Measurements from ENCODE around the gene MATN1. TPM values are rescaled to one million over a fixed set of nuclear protein-coding genes. Genes with fewer than 3 reads are reported as not detected.
"Not testable (repeated sequence)": the region's sequence is repeated elsewhere in the genome, so short reads cannot be mapped to it uniquely, and the experiment has no call there.

The MATN1 gene
- total RNA-seq (2021; fragmentation: NEBNext Ultra II Directional; extraction: Animal tissue kit (Norgen Biotek cat#: 25700)) = under 1 TPM in 1 of 6 experiments, not detected in 5; 0.06 TPM
- long read RNA-seq = 0 reads

GRCh38 chr1:30723331-30723755, at the start of gene MATN1:
TSS of gene MATN1 (minus strand) at chr1:30723585. CDS start at chr1:30723551, 34 bp downstream.
- no peaks in the 10 kb centered on the region for H3K36me3 Mint-ChIP-seq (ENCODE audit: low read depth)
- no peak for TF ChIP-seq CTCF (IDR thresholded peaks at IDR 0.05)

GRCh38 chr1:30771005-30771404, 47.6 kb upstream of the MATN1 start:
- H3K4me3 Mint-ChIP-seq = no peak overlapping the region
- H3K36me3 Mint-ChIP-seq (ENCODE audit: low read depth) = no peaks in the 10 kb centered on the region
- no peaks in the 10 kb centered on the region for H3K4me1 Mint-ChIP-seq (ENCODE audit: low read depth)

More at GRCh38 chr1:30723331-30723755, at the start of gene MATN1:
- H3K27ac Mint-ChIP-seq = no peak within 1 kb of the TSS
- H3K27me3 Mint-ChIP-seq (ENCODE audit: insufficient read depth) = peaks cover 10% of the 10 kb centered on the region
- H3K9me3 Mint-ChIP-seq = no peaks in the 10 kb centered on the region
- no peak for DNase-seq
- H3K4me3 Mint-ChIP-seq = no peak within 1 kb of the TSS
- peaks cover 17% of the 10 kb centered on the region for H3K4me1 Mint-ChIP-seq (ENCODE audit: low read depth)

GRCh38 chr1:30770150-30770549, 46.8 kb upstream of the MATN1 start:
- H3K27ac Mint-ChIP-seq = no peak overlapping the region
- no peaks in the 10 kb centered on the region for H3K9me3 Mint-ChIP-seq
- no peak overlapping the region for H3K4me3 Mint-ChIP-seq
- no peak for DNase-seq
- H3K36me3 Mint-ChIP-seq (ENCODE audit: low read depth) = no peaks in the 10 kb centered on the region
- H3K27me3 Mint-ChIP-seq (ENCODE audit: insufficient read depth) = peaks cover 23% of the 10 kb centered on the region
- TF ChIP-seq CTCF (IDR thresholded peaks at IDR 0.05) = no peak
- H3K4me1 Mint-ChIP-seq (ENCODE audit: low read depth) = no peaks in the 10 kb centered on the region

More at GRCh38 chr1:30771005-30771404, 47.6 kb upstream of the MATN1 start:
- H3K9me3 Mint-ChIP-seq = no peaks in the 10 kb centered on the region
- H3K27me3 Mint-ChIP-seq (ENCODE audit: insufficient read depth) = peaks cover 23% of the 10 kb centered on the region
- no peak overlapping the region for H3K27ac Mint-ChIP-seq
- no peak for DNase-seq
- TF ChIP-seq CTCF (IDR thresholded peaks at IDR 0.05) = no peak

- no peak for DNase-seq
- no peaks in the 10 kb centered on the region for H3K36me3 Mint-ChIP-seq (ENCODE audit: low read depth)
- TF ChIP-seq CTCF (IDR thresholded peaks at IDR 0.05) = no peak
- H3K4me3 Mint-ChIP-seq = no peak overlapping the region
- peaks cover under 1% of the 10 kb centered on the region; the same call in 1 of the 2 replicates for H3K4me1 Mint-ChIP-seq (ENCODE audit: low read depth)
- H3K27me3 Mint-ChIP-seq (ENCODE audit: insufficient read depth) = peaks cover 20% of the 10 kb centered on the region
- H3K27ac Mint-ChIP-seq = no peak overlapping the region
- H3K9me3 Mint-ChIP-seq = no peaks in the 10 kb centered on the region
Measured at GRCh38 chr1:30768830-30769718, 45.7 kb upstream of the MATN1 start.

GRCh38 chr1:30768159-30768829, 44.9 kb upstream of the MATN1 start:
- TF ChIP-seq CTCF (IDR thresholded peaks at IDR 0.05) = no peak
- peaks cover 8% of the 10 kb centered on the region for H3K4me1 Mint-ChIP-seq (ENCODE audit: low read depth)
- H3K4me3 Mint-ChIP-seq = no peak overlapping the region
- H3K36me3 Mint-ChIP-seq (ENCODE audit: low read depth) = no peaks in the 10 kb centered on the region
- DNase-seq = no peak
- no peak overlapping the region for H3K27ac Mint-ChIP-seq
- peaks cover 13% of the 10 kb centered on the region for H3K27me3 Mint-ChIP-seq (ENCODE audit: insufficient read depth)
- no peaks in the 10 kb centered on the region for H3K9me3 Mint-ChIP-seq

- DNase-seq; H3K36me3 Mint-ChIP-seq (ENCODE audit: low read depth); H3K27ac Mint-ChIP-seq; H3K27me3 Mint-ChIP-seq (ENCODE audit: insufficient read depth); H3K9me3 Mint-ChIP-seq; H3K4me3 Mint-ChIP-seq: not testable (repeated sequence)
- peaks cover 15% of the 10 kb centered on the region for H3K4me1 Mint-ChIP-seq (ENCODE audit: low read depth)
Measured at GRCh38 chr1:30766948-30767347, 43.6 kb upstream of the MATN1 start.

All from HFFc6 (cell line).